Measurements from ENCODE around the gene CCR4.

CCR4 gene

GRCh38 chr3:32990116-32990515, 38.7 kb downstream of the CCR4 start:
- DNase-seq, result no peak

- no peak for DNase-seq
Measured at GRCh38 chr3:32991781-32992180, 40.3 kb downstream of the CCR4 start.

GRCh38 chr3:32992310-32992686, 40.9 kb downstream of the CCR4 start:
- no peak for DNase-seq

GRCh38 chr3:32994045-32994444, 42.6 kb downstream of the CCR4 start:
- no peak for DNase-seq

- no peak for DNase-seq
Measured at GRCh38 chr3:32995098-32995497, 43.7 kb downstream of the CCR4 start.

GRCh38 chr3:32996048-32996754, 44.8 kb downstream of the CCR4 start:
- no peak for DNase-seq

- no peak for DNase-seq
Measured at GRCh38 chr3:32996755-32997091, 45.3 kb downstream of the CCR4 start.

- peak; percentile 28 for DNase-seq
Measured at GRCh38 chr3:32998631-32999451, 47.4 kb downstream of the CCR4 start.

- DNase-seq, result no peak
Measured at GRCh38 chr3:33000691-33001385, 49.4 kb downstream of the CCR4 start.

- peak; percentile 47 for DNase-seq
Measured at GRCh38 chr3:33001889-33002288, 50.4 kb downstream of the CCR4 start.

GRCh38 chr3:33003308-33003707, 51.9 kb downstream of the CCR4 start:
- DNase-seq, result no peak

- DNase-seq, result no peak
Measured at GRCh38 chr3:33004205-33004604, 52.8 kb downstream of the CCR4 start.

- no peak for DNase-seq
Measured at GRCh38 chr3:33004961-33005360, 53.5 kb downstream of the CCR4 start.

Measured in stimulated activated naive CD4-positive, alpha-beta T cell treated with Interleukin-2 at 50 U/mL for 16 hours (primary cell).